Endothelial cell of umbilical vein (primary cell): Measurements from ENCODE around the gene CD48. TPM values are rescaled to one million over a fixed set of nuclear protein-coding genes. Genes with fewer than 3 reads are reported as not detected.

ENCODE experiments used
- BruUV-seq: library from RNA; stranded (reverse); fragments of 400-500 nt; replicated peaks from 2 replicates; lab custom pipeline; 2021; lab: Mats Ljungman, UMichigan
- CTCF ChIA-PET: fragments of 300-600, 350-600 bp; sonication (Branson Sonifier 250); formaldehyde crosslinking; loops from one replicate; lab custom pipeline; 2021; ENCODE audit warnings: antibody characterized with exemption, inconsistent platforms; lab: Charles Lee
- POLR2A ChIA-PET: fragments of 300-600, 350-600 bp; sonication (Branson Sonifier 250); formaldehyde crosslinking; loops from one replicate; lab custom pipeline; 2021; ENCODE audit warnings: antibody characterized with exemption, inconsistent platforms; lab: Charles Lee
- DNase-seq: peaks from one replicate; pipeline ENCODE4 v3.0.0-alpha.2; 2011; ENCODE audit warnings: low read depth, low spot score
- FAIRE-seq: peaks from 2 replicates; lab custom pipeline; 2011; peaks lifted over from hg19 to GRCh38; lab: Jason Lieb, UNC
- H2AFZ ChIP-seq: 2 replicates; pipeline ENCODE4 v1.6.0; 2012; ENCODE audit warnings: low read depth, low read length, control low read depth, inconsistent platforms
- H3K27ac ChIP-seq: 2 replicates; pipeline ENCODE4 v1.5.1; 2011; ENCODE audit warnings: low read depth, mild to moderate bottlenecking, control low read depth, low read length, moderate library complexity; ENCODE audit not compliant: insufficient read depth
- H3K27me3 ChIP-seq, 2 experiments: 2 replicates each; pipeline versions ENCODE4 v1.6.0 to v1.6.1; 2011; ENCODE audit warnings: low read length in 2 of 2, mixed read lengths in 1 of 2; ENCODE audit not compliant: control insufficient read depth in 2 of 2, insufficient read depth in 2 of 2
- H3K36me3 ChIP-seq, 2 experiments: 2 replicates in 1 of 2; 3 replicates in 1 of 2; pipeline ENCODE4 v1.5.1; 2011; ENCODE audit warnings: low read length in 2 of 2, mild to moderate bottlenecking in 1 of 2, moderate library complexity in 1 of 2; ENCODE audit not compliant: control insufficient read depth in 2 of 2, insufficient read depth in 2 of 2; ENCODE audit errors: extremely low read depth in 1 of 2
- H3K4me1 ChIP-seq: 3 replicates; pipeline ENCODE4 v1.5.1; 2011; ENCODE audit warnings: mild to moderate bottlenecking, low read length; ENCODE audit not compliant: control insufficient read depth, insufficient read depth; ENCODE audit errors: extremely low read depth
- H3K4me2 ChIP-seq: 2 replicates; pipeline ENCODE4 v1.6.1; 2011; ENCODE audit warnings: low read length, control low read depth, mixed read lengths; ENCODE audit not compliant: insufficient read depth
- H3K4me3 ChIP-seq, 3 experiments: fragments of 200-600 bp in 1 of 3; sonication (generic), shearing (Covaris generic) in 1 of 3; replicated peaks in 1 of 3; 2 replicates each; pipeline ENCODE4 v1.5.1; 2011 to 2016; ENCODE audit warnings: control low read depth in 3 of 3, low read length in 3 of 3, mild to moderate bottlenecking in 2 of 3, inconsistent platforms in 1 of 3, low read depth in 1 of 3, moderate library complexity in 1 of 3; ENCODE audit not compliant: insufficient read depth in 1 of 3
- H3K79me2 ChIP-seq: 2 replicates; pipeline ENCODE4 v1.6.0; 2012; ENCODE audit warnings: low read length, inconsistent platforms; ENCODE audit not compliant: control insufficient read depth, insufficient read depth
- H3K9ac ChIP-seq: replicated peaks from 2 replicates; pipeline ENCODE3; 2011; ENCODE audit warnings: low read length, control low read depth; ENCODE audit not compliant: insufficient read depth; ENCODE audit errors: extremely low read depth
- H3K9me1 ChIP-seq: replicated peaks from 3 replicates; pipeline ENCODE4 v1.6.0; 2011; ENCODE audit warnings: mild to moderate bottlenecking, low read length; ENCODE audit not compliant: control insufficient read depth, insufficient read depth; ENCODE audit errors: extremely low read depth
- H3K9me3 ChIP-seq: replicated peaks from 2 replicates; pipeline ENCODE4 v1.5.1; 2012; ENCODE audit warnings: low read length, inconsistent platforms; ENCODE audit not compliant: control insufficient read depth, insufficient read depth
- H4K20me1 ChIP-seq: replicated peaks from 2 replicates; pipeline ENCODE3; 2011; ENCODE audit warnings: mild to moderate bottlenecking, low read length; ENCODE audit not compliant: control insufficient read depth, insufficient read depth; ENCODE audit errors: extremely low read depth
- CTCF ChIP-seq, 2 donors: IDR thresholded peaks; 1 replicate in 1 of 2; 2 replicates in 1 of 2; pipeline ENCODE4 v1.5.1; 2011; ENCODE audit warnings: low read length in 2 of 2, mild to moderate bottlenecking in 2 of 2, moderate library complexity in 2 of 2, control low read depth in 1 of 2, inconsistent platforms in 1 of 2, low read depth in 1 of 2; ENCODE audit not compliant: insufficient read depth in 1 of 2; ENCODE audit errors: extremely low read depth in 1 of 2
- GATA2 ChIP-seq: IDR thresholded peaks from 2 replicates; pipeline ENCODE4 v1.7.0; 2011; ENCODE audit warnings: low read depth, mild to moderate bottlenecking, moderate library complexity, mixed read lengths, low read length; ENCODE audit not compliant: insufficient read length, insufficient read depth
- POLR2AphosphoS5 ChIP-seq: IDR thresholded peaks from 2 replicates; pipeline ENCODE4 v1.6.1; 2012; ENCODE audit warnings: low read depth, mild to moderate bottlenecking, control low read depth, low read length, moderate library complexity; ENCODE audit not compliant: insufficient read depth
- dilution Hi-C: fragments of 300-500 bp; cut with MboI; formaldehyde crosslinking; loops from one replicate; pipeline ENCODE4 v1.15.0; 2019; ENCODE audit warnings: low sequenced_read_pairs; ENCODE audit not compliant: extremely low pct_ligation_motif_present
- intact Hi-C: fragments of 100-400 bp; cut with micrococcal nuclease; formaldehyde crosslinking; loops from one replicate; pipeline ENCODE4 v1.10.0; 2022
- polyA plus RNA-seq, 4 experiments: library from polyadenylated mRNA; depleted of rRNA in 3 of 4; stranded (reverse) in 3 of 4; unstranded in 1 of 4; fragments of >200 nt; gene quantifications; 2 replicates each; pipeline versions ENCODE4 v1.2.1 to v1.2.3, GENCODE V29; 2011 to 2012; ENCODE audit warnings: missing spikeins in 1 of 4
- total RNA-seq: library from RNA; stranded (reverse); gene quantifications from 2 replicates; pipeline ENCODE4 v1.2.3, GENCODE V29; 2021

CD48 gene
- total and polyA plus RNA-seq, 2 donors (not counting 3 experiments of a cell fraction or from before 2014, with no cell fraction given): not detected

GRCh38 chr1:160665330-160666078 lies 46.1 kb downstream of the CD48 start:
- no peak for FAIRE-seq
- ChIA-PET POLR2A (no interaction called here), CTCF (no interaction called here)

More at GRCh38 chr1:160665330-160666078, 46.1 kb downstream of the CD48 start:
- H3K27ac ChIP-seq: no peak overlapping the region
- no peaks in the 10 kb centered on the region for H3K9me3 ChIP-seq
- peaks cover 0 to 5% of the 10 kb centered on the region in 2 experiments for H3K27me3 ChIP-seq
- intact Hi-C loops: no loop called here
- H3K79me2 ChIP-seq: no peaks in the 10 kb centered on the region
- H3K9ac ChIP-seq: no peak overlapping the region
- DNase-seq: no peak
- no peaks in the 10 kb centered on the region for H3K9me1 ChIP-seq
- no peaks in the 10 kb centered on the region for H4K20me1 ChIP-seq
- dilution Hi-C loops: no loop called here
- no peaks in the 10 kb centered on the region for H3K4me1 ChIP-seq
- BruUV-seq: no TSS peak
- H2AFZ ChIP-seq: no peak overlapping the region
- no peaks in the 10 kb centered on the region for H3K36me3 ChIP-seq
- TF ChIP-seq CTCF (IDR thresholded peaks at IDR 0.05; ENCODE audit: extremely low read depth in 1 of 2, insufficient read depth in 1 of 2, low read depth in 1 of 2, low read length in 2 of 2) (no peak), GATA2 (no peak), POLR2AphosphoS5 (no peak)
- H3K4me2 ChIP-seq: no peak overlapping the region
- no peak overlapping the region for H3K4me3 ChIP-seq
